AG04450 (cell line): ENCODE data around the gene ABCB10. TPM values are rescaled to one million over a fixed set of nuclear protein-coding genes. Genes with fewer than 3 reads are reported as not detected.
A peak's percentile ranks its signal among the peaks of the same experiment; 100 is the strongest.
"Not testable (repeated sequence)": the region's sequence is repeated elsewhere in the genome, so short reads cannot be mapped to it uniquely, and the experiment has no call there.

Experiments used
- CTCF ChIA-PET: fragments of 300-600, 350-600 bp; formaldehyde crosslinking; extraction: SDS; loops from one replicate; lab custom pipeline; 2022; ENCODE audit warnings: antibody characterized with exemption, inconsistent platforms; lab: Charles Lee
- POLR2A ChIA-PET: fragments of 350-600 bp; formaldehyde crosslinking; extraction: SDS; loops from one replicate; lab custom pipeline; 2021; ENCODE audit warnings: antibody characterized with exemption, inconsistent platforms; lab: Yijun Ruan, JAX
- DNase-seq: peaks from one replicate; pipeline ENCODE4 v3.0.0-alpha.2; 2011; ENCODE audit warnings: low read depth, low spot score
- H3K27ac ChIP-seq: one replicate; pipeline ENCODE4 v1.5.1; 2012; ENCODE audit warnings: low read depth, low read length, control low read depth
- H3K27me3 ChIP-seq: one replicate; pipeline ENCODE4 v1.6.0; 2012; ENCODE audit warnings: low read length; ENCODE audit not compliant: control insufficient read depth, insufficient read depth
- H3K4me3 ChIP-seq: 2 replicates; pipeline ENCODE4 v1.5.1; 2011; ENCODE audit warnings: mild to moderate bottlenecking, low read depth, low read length, control low read depth
- H3K9me3 ChIP-seq: 2 replicates; pipeline ENCODE4 v1.5.1; 2012; ENCODE audit warnings: low read length; ENCODE audit not compliant: control insufficient read depth, insufficient read depth
- polyA plus RNA-seq: library from polyadenylated mRNA; depleted of rRNA; stranded (reverse); fragments of >200 nt; gene quantifications from 2 replicates; pipeline ENCODE4 v1.2.3, GENCODE V29; 2011
- TF ChIP-seq, protein P1 (sequence below): IDR thresholded peaks from 2 replicates; pipeline ENCODE4 v1.5.1; 2011; ENCODE audit warnings: low read depth, low read length, control low read depth, inconsistent platforms

ABCB10 gene
- polyA plus RNA-seq, 1 experiment, result 10.3 TPM

GRCh38 chr1:229526695-229527094 is 31.8 kb downstream of the ABCB10 start:
- DNase-seq, result no peak
- Histone ChIP-seq H3K9me3 (no peaks in the 10 kb centered on the region), H3K4me3 (no peak overlapping the region), H3K27me3 (no peaks in the 10 kb centered on the region), H3K27ac (no peak overlapping the region)
- POLR2A ChIA-PET, result no interaction called here
- CTCF ChIA-PET, result interaction anchor here (2.3 kb wide), 1 partner anchor 11 kb away, joined by 8 read pairs; no protein-coding TSS in a partner anchor
- TF ChIP-seq, protein P1, sequence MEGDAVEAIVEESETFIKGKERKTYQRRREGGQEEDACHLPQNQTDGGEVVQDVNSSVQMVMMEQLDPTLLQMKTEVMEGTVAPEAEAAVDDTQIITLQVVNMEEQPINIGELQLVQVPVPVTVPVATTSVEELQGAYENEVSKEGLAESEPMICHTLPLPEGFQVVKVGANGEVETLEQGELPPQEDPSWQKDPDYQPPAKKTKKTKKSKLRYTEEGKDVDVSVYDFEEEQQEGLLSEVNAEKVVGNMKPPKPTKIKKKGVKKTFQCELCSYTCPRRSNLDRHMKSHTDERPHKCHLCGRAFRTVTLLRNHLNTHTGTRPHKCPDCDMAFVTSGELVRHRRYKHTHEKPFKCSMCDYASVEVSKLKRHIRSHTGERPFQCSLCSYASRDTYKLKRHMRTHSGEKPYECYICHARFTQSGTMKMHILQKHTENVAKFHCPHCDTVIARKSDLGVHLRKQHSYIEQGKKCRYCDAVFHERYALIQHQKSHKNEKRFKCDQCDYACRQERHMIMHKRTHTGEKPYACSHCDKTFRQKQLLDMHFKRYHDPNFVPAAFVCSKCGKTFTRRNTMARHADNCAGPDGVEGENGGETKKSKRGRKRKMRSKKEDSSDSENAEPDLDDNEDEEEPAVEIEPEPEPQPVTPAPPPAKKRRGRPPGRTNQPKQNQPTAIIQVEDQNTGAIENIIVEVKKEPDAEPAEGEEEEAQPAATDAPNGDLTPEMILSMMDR, result no peak

DNA sequence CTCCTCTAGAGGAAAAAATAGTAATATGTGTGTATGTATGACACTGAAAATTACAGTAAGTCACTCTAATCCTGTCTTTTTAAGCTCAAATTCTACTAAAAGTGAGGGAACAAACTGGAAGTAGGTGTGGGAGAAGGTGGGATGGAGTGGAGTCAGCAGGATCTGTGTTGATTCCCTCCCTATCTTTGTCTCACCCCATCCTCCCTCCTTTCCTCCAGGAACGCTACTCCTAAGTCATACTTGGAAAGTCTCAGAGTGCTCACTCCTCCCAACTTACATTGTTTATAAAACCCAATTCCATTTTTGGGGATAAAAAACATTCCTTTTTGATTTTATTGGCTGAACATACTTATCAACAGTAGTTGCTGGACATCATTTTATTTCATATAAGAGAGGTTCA is 35.5 kb downstream of the ABCB10 start:
- CTCF ChIA-PET, result interaction anchor here (1.5 kb wide), 1 partner anchor 8 kb away, joined by 3 read pairs; no protein-coding TSS in a partner anchor
- DNase-seq, result no peak
- POLR2A ChIA-PET, result no interaction called here

GRCh38 chr1:229514578-229515275 is 43.8 kb downstream of the ABCB10 start:
- H3K27ac ChIP-seq, result no peak overlapping the region
- no peak overlapping the region for H3K4me3 ChIP-seq
- H3K27me3 ChIP-seq, result no peaks in the 10 kb centered on the region
- ChIA-PET CTCF (interaction anchor here (0.7 to 3.0 kb wide), 19 partner anchors 8 to 795 kb away, joined by 3 to 17 read pairs (median 4); partner anchors contain the start of gene ABCB10), POLR2A (no interaction called here)
- H3K9me3 ChIP-seq, result no peaks in the 10 kb centered on the region
- TF ChIP-seq, protein P1, result peak; percentile 96
- peak; percentile 30 for DNase-seq

More for the DNA sequence above, 35.5 kb downstream of the ABCB10 start:
- Histone ChIP-seq H3K27ac (no peak overlapping the region), H3K4me3 (no peak overlapping the region), H3K9me3 (no peaks in the 10 kb centered on the region), H3K27me3 (no peaks in the 10 kb centered on the region)
- TF ChIP-seq, protein P1, result no peak

DNA sequence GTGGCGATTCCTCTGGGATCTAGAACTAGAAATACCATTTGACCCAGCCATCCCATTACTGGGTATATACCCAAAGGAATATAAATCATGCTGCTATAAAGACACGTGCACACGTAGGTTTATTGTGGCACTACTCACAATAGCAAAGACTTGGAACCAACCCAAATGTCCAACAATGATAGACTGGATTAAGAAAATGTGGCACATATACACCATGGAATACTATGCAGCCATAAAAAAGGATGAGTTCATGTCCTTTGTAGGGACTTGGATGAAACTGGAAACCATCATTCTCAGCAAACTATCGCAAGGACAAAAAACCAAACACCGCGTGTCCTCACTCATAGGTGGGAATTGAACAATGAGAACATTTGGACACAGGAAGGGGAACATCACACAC is 46.9 kb downstream of the ABCB10 start:
- H3K9me3 ChIP-seq, DNase-seq, H3K27me3 ChIP-seq, H3K4me3 ChIP-seq, POLR2A ChIA-PET, CTCF ChIA-PET, H3K27ac ChIP-seq: not testable (repeated sequence)

- CTCF ChIA-PET, DNase-seq, POLR2A ChIA-PET, H3K9me3 ChIP-seq, H3K4me3 ChIP-seq, H3K27ac ChIP-seq, H3K27me3 ChIP-seq: not testable (repeated sequence)
Observed at GRCh38 chr1:229511201-229511600, 47.3 kb downstream of the ABCB10 start.

- no peak overlapping the region for H3K27ac ChIP-seq
- H3K27me3 ChIP-seq, result no peaks in the 10 kb centered on the region
- DNase-seq, result peak; percentile 46
- H3K9me3 ChIP-seq, result no peaks in the 10 kb centered on the region; the same call in 1 of the 2 replicates
- CTCF ChIA-PET, result interaction anchor here (1.0 to 1.2 kb wide), 2 partner anchors 49 to 282 kb away, joined by 3 to 4 read pairs; partner anchors contain the start of gene ABCB10
- POLR2A ChIA-PET, result interaction anchor here (2.3 kb wide), 1 partner anchor 49 kb away, joined by 9 read pairs; the partner anchor contains the start of gene ABCB10
- TF ChIP-seq, protein P1, result no peak
- no peak overlapping the region for H3K4me3 ChIP-seq
Observed at GRCh38 chr1:229509576-229509975, 48.9 kb downstream of the ABCB10 start.
